ENCODE data around the gene GMNN. TPM values are rescaled to one million over a fixed set of nuclear protein-coding genes. Genes with fewer than 3 reads are reported as not detected.

Gene GMNN
- total RNA-seq, 1 donor from 2014 or later = 66.3 TPM

DNA sequence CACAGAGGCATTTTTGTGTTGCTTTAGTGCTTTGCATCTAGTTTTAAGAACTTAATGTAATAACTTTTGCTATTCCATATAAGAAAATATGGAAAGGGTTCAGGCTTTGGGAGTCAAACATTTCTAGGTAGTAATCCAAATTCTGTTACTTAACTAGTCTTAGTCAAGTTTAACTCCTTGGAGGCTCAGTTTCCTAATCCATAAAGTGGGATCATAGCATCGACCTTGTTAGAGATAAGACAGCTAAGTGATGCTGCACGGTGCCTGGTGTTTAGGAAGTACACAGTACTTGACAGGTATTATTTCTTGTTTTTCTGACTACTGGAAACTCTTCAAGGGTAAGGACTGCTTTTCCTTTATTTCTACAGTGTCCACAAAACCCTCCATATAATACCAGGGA is 48.4 kb downstream of the GMNN start:
- H3K27ac Mint-ChIP-seq = no peak overlapping the region
- H3K4me3 Mint-ChIP-seq = no peak overlapping the region
- no peaks in the 10 kb centered on the region for H3K9me3 Mint-ChIP-seq
- no peak for DNase-seq (ENCODE audit: extremely low spot score, unreplicated experiment)
- H3K27me3 Mint-ChIP-seq = no peaks in the 10 kb centered on the region
- peaks cover 10% of the 10 kb centered on the region for H3K4me1 Mint-ChIP-seq (ENCODE audit: unreplicated experiment)
- TF ChIP-seq, protein P1, sequence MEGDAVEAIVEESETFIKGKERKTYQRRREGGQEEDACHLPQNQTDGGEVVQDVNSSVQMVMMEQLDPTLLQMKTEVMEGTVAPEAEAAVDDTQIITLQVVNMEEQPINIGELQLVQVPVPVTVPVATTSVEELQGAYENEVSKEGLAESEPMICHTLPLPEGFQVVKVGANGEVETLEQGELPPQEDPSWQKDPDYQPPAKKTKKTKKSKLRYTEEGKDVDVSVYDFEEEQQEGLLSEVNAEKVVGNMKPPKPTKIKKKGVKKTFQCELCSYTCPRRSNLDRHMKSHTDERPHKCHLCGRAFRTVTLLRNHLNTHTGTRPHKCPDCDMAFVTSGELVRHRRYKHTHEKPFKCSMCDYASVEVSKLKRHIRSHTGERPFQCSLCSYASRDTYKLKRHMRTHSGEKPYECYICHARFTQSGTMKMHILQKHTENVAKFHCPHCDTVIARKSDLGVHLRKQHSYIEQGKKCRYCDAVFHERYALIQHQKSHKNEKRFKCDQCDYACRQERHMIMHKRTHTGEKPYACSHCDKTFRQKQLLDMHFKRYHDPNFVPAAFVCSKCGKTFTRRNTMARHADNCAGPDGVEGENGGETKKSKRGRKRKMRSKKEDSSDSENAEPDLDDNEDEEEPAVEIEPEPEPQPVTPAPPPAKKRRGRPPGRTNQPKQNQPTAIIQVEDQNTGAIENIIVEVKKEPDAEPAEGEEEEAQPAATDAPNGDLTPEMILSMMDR (conservative IDR thresholded peaks at IDR 0.05) = no peak
- no peaks in the 10 kb centered on the region for H3K36me3 Mint-ChIP-seq

DNA sequence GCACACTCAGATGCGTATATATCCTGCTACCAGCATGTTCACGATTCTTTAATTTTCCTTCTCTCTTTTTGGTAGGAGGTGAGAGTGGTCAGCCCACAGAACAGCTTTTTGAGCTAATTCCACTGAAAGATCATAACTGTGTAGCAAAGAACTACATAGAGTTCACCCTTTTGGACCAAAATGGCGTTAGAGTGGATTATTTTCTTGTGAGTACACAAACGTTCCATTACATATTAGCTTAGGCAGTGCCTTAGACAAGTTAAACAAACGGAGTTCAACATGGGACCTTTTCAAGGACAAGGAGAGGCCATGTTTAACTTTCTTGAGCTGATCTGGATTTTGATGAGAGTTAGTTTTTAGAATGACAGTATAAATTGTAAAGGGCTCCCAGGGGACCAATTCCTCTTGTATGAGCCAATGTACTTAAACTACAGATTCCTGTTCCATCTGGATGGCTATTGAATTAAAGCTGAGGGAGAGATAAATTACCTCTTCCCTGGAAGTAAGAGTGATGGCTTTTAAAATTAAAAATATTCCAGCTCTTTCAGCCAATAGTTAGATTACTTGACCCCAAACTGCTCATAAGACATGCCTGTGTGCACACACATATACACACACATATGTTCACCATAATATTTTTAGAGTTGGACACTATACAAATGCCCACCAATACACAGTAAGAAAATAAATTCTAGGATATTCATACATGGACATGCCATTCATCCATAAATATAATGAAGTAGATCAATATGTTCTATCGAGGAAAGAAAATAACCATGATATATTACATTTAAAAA is 49.6 kb downstream of the GMNN start:
- no peaks in the 10 kb centered on the region for H3K36me3 Mint-ChIP-seq
- H3K9me3 Mint-ChIP-seq = no peaks in the 10 kb centered on the region
- no peaks in the 10 kb centered on the region for H3K27me3 Mint-ChIP-seq
- no peak overlapping the region for H3K4me3 Mint-ChIP-seq
- H3K4me1 Mint-ChIP-seq (ENCODE audit: unreplicated experiment) = peaks cover 10% of the 10 kb centered on the region
- TF ChIP-seq, protein P1 (conservative IDR thresholded peaks at IDR 0.05) = no peak
- DNase-seq (ENCODE audit: extremely low spot score, unreplicated experiment) = no peak
- no peak overlapping the region for H3K27ac Mint-ChIP-seq

DNA sequence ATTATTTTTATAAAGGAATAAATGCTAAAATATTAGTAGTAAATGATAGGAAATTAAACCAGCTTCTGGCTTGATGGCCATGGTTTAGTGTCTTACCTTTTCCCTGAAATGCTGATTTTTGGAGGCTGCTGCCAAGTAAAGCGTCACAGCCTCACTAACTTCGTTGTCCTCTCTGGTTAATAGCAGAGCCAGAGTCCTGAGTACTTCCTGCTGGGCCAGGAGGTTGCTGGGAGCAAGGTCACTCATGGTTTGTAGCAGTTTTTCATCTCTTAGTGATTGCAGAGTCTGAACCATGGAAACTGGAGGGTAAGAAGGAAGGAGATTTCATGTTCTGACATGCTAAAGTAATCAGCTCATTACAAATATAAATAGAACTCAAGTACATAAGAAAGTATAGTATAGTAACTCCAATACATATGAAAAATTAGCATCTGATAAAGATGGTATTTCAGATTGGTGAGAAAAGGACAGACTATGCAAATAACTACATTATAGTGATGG is 50.4 kb downstream of the GMNN start:
- Mint-ChIP-seq H3K36me3 (no peaks in the 10 kb centered on the region), H3K27ac (no peak overlapping the region), H3K4me1 (ENCODE audit: unreplicated experiment) (peaks cover 10% of the 10 kb centered on the region), H3K9me3 (no peaks in the 10 kb centered on the region), H3K4me3 (no peak overlapping the region), H3K27me3 (no peaks in the 10 kb centered on the region)
- no peak for DNase-seq (ENCODE audit: extremely low spot score, unreplicated experiment)
- TF ChIP-seq, protein P1 (conservative IDR thresholded peaks at IDR 0.05) = no peak

DNA sequence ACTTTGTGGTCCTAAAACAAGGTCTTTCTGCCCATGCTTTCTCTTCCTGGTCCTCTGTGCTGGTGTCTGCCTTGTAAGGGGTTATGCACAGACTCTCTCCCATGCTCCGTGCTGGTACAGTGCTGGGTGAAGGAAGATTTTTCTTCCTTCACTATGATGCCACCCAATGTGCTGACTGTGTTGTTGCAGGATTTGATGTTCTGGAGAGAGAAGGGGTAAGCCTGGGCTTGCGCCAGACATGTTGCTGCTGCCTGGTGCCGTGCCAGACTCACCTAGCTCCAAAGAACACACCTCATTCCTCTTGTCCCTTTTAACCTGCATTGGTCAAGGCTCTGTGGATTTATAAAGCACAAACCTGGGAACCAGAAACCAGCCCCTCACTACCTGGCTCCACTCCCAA is 52.4 kb downstream of the GMNN start:
- Mint-ChIP-seq H3K27ac (no peak overlapping the region), H3K4me1 (ENCODE audit: unreplicated experiment) (peaks cover 24% of the 10 kb centered on the region)

DNA sequence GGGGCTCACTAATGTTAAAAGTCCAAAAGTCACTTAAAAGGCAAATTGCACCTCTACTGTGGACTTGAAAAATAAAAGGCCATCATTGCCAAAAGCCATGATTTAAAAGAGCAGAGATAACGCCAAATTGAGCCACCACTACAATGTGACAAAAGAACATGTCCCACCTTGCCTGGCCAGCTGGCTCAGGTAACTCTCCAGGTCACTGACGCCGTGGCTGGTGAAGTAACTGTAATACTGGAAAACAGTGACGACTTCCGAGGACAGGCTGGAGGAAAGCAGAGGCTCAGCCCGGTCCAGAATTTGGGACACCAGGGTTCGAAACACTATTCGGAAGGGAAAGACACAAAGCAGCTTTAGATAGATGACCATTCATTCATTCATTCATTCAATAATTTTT is 53.2 kb downstream of the GMNN start:
- no peaks in the 10 kb centered on the region for H3K9me3 Mint-ChIP-seq
- TF ChIP-seq, protein P1 (conservative IDR thresholded peaks at IDR 0.05) = no peak
- no peaks in the 10 kb centered on the region for H3K27me3 Mint-ChIP-seq
- H3K27ac Mint-ChIP-seq = no peak overlapping the region
- no peaks in the 10 kb centered on the region for H3K36me3 Mint-ChIP-seq
- peaks cover 30% of the 10 kb centered on the region for H3K4me1 Mint-ChIP-seq (ENCODE audit: unreplicated experiment)
- DNase-seq (ENCODE audit: extremely low spot score, unreplicated experiment) = no peak
- no peak overlapping the region for H3K4me3 Mint-ChIP-seq

More for the DNA sequence above, 52.4 kb downstream of the GMNN start:
- Mint-ChIP-seq H3K36me3 (no peaks in the 10 kb centered on the region), H3K27me3 (no peaks in the 10 kb centered on the region), H3K9me3 (no peaks in the 10 kb centered on the region), H3K4me3 (no peak overlapping the region)
- no peak for DNase-seq (ENCODE audit: extremely low spot score, unreplicated experiment)
- TF ChIP-seq, protein P1 (conservative IDR thresholded peaks at IDR 0.05) = no peak

Data from type B pancreatic cell (in vitro differentiated cells).